DMS79 treated with DMSO at 0.1 percent for 48 hours (cell line): Measurements from ENCODE around the gene OARD1.

Experiments used
- DNase-seq: peaks from one replicate; lab custom pipeline; 2025; lab: John Stamatoyannopoulos, UW

The OARD1 gene

DNA sequence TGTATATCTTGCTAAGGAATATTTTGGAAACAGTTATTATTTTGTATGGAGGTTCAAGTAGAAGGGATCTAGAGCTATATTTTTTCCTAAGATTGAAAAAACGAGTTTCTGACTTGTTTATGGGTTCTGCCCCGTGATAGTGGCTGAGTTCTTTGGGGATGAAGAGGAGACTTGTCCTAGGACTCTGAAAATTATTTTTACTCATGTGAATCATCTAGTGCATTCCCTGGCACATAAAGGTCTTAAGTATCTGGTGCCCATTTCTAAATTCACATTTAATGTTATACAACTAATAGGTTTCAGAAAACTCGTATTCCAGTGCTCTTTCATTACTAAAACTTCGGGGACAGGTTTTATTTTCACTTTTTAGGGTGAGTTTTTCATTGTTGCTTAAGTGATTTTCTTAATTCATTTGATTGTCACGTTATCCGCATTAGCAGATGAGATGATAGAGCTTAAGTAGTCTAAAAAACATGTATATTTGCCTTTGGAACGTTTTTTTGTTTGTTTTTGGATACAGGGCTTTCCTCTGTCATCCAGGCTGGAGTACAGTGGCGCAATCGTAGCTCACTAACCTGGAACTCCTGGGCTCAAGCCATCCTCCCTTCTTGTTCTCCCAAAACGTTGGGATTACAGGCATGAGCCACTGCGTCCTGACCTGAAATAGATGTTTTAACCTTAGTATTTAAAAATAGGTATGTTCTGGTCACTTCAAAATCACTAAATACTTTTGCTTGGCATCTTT is 2.7 kb upstream of the OARD1 start:
- no peak for DNase-seq

DNA sequence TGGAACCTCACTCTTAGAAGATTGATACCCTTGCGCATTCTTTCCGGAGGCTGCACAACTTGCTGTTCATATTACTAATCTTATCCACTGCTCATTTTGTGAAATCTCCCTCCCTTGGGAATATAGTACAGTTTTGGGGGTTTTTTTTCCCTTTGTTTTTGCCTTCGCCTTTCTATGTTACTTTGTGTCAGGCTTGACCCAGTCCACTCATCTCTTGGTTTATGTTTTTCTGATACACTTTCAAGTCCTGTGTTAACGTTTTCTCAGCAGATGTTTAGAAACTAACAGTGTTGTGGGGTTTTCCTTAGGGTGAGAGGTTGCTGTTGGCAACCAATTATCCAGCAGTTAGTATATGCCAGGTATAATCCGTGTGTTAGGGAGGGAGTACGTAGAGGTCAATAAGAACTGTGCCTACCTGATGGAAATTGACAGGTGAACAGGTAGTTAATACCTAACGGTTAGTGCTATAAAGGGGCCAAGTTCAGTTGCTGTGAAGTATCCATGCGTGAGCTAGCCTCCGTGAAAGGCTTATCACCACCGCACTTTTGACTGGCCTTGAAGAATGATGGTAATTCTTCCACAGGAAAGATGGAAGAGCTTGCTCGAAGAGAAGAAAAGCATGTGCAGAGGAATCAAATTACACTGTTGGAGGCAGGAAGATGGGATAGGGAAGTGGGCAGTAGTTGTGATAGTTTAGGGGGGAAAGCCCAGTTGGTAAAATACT is 2.0 kb upstream of the OARD1 start:
- DNase-seq = peak; percentile 50

DNA sequence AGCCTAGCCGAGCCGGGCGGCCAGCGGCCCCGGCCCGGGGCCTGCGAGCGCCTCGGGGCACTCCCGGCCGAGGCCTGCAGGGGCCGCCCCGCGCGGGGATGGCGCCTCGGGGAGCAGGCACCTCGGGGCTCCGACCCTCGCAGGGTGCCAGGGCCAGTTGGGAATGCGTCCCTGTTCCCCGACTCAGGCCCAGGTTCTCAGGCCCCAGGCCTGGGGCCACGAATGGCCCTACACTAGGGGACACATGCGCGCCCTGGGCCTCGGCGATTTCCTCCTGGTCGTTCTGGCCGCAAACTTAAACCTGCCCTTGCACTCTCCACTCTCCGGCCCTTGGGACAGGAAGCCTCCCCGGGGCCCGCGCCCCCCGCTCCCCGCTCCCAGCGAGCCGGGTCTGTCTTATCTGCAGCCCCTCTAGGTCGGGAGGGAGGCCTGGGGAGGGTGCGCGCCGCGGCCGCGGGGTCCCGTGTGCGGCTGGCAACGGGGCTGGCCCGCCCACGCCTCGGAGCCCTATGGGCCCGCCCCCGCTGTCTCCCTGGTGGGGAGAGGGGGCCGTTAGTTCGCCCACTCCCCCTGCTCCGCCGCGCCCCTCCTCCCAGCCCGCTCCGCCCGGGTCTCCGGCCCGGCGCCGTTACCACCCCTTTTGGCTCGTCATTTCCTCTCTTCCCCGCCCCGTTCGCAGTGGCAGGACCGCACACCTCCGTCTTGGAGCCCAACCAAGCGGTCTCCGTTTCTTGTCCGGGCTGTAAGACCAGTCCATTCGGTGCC is 1.2 kb upstream of the OARD1 start:
- peak; percentile 85 for DNase-seq

- peak; percentile 100 for DNase-seq
Observed at GRCh38 chr6:41072836-41073202, 663 bp upstream of the OARD1 start, which contains the start of gene NFYA. NFYA (plus strand) TSS chr6:41072974; CDS start chr6:41079090, 6,116 bp downstream.

GRCh38 chr6:41071501-41071922 is 644 bp downstream of the OARD1 start:
- DNase-seq = peak; percentile 80

GRCh38 chr6:41066867-41067304 is 5.3 kb downstream of the OARD1 start:
- DNase-seq = peak; percentile 77

DNA sequence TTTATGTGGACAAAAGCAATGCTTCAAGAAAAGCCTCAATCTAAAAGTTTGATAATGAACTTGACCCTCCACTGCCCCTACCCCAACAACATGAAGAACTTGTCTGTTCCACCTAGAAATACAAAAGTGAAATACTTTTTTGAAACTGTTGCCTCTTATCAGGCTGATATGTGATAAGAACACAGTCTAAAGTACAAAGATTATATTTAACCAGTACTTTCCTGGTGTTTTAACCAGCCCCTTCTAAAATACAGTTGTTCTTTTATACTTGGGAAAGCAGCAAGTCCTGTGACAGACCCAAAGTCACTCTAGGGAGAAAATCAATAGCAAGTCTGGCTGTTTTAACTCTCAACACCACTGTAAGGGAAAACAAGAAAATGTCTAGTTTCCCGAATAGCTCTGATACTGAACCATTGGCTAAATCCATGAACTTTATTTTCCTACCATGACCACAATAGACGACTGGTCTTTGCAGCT is 6.6 kb downstream of the OARD1 start:
- DNase-seq = no peak

GRCh38 chr6:41064841-41065240 is 7.3 kb downstream of the OARD1 start:
- DNase-seq = no peak

DNA sequence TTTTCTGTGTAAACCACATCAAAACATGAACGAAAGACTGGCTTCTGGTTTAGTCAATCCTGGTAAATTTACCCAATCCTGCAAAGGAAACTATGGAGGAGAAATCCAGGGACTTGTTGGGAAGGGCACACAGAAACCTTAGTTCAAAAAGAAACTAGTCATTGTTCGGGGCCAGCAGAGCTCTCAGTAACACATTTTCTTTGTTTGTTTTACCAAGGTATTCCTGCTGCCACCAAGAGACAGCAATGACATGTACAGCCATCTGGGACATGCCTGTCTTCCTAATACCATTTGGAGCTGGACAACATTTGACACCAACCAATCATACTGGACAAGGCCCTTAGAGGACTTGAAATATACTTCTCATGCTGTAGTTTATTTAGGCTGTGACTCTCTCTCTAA is 8.3 kb downstream of the OARD1 start:
- DNase-seq = no peak

DNA sequence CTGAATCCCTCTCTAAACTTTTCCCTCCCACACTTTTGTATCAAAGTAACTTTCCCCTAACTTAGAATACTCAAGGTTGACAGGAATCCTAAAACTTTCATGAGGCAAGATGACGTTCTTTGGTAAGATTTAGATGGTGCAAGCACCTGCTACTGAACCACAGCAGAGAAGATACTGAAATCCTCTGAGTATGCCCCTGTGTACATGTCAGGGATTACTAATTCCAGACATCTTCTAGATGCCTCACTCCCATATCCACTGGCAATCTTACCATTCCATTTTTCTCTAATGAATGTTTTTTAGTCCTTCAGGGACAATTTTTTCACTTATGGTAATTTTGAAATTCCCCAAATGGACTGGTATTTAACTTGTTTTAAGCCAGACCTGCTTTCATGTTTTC is 10.1 kb downstream of the OARD1 start:
- no peak for DNase-seq

DNA sequence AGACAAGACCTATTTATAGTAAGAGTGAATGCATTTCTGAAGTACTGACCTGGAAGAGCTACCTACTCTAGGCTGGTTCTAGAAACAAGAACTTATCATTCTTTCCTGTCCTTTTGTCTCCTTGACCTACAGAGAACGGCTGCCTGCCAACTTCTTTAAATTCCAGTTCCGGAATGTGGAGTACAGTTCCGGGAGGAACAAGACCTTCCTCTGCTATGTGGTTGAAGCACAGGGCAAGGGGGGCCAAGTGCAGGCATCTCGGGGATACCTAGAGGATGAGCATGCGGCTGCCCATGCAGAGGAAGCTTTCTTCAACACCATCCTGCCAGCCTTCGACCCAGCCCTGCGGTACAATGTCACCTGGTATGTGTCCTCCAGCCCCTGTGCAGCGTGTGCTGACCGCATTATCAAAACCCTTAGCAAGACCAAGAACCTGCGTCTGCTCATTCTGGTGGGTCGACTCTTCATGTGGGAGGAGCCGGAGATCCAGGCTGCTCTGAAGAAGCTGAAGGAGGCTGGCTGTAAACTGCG is 10.9 kb downstream of the OARD1 start:
- DNase-seq = peak; percentile 51

- DNase-seq = no peak
Observed at GRCh38 chr6:41059556-41059955, 12.6 kb downstream of the OARD1 start.

DNA sequence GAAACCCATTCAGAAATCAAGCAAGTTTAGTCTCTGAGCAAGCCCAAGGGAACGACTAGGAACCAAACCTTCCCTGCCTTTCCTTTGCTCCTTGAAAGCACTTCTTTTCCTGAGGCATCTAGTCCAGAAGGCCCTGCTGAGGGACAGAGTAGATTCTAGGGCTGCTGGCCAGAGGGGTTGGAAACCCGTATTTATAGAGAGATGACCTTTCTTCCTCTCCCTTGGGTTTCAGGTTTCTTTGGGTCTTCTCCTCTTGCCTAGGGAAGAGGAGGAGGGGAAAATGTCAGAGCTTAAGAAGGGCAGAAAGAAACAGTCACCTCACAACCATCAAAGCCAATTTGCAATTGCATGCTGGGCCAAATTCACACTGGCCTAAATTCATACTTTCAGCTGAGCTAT is 13.4 kb downstream of the OARD1 start:
- DNase-seq = no peak

DNA sequence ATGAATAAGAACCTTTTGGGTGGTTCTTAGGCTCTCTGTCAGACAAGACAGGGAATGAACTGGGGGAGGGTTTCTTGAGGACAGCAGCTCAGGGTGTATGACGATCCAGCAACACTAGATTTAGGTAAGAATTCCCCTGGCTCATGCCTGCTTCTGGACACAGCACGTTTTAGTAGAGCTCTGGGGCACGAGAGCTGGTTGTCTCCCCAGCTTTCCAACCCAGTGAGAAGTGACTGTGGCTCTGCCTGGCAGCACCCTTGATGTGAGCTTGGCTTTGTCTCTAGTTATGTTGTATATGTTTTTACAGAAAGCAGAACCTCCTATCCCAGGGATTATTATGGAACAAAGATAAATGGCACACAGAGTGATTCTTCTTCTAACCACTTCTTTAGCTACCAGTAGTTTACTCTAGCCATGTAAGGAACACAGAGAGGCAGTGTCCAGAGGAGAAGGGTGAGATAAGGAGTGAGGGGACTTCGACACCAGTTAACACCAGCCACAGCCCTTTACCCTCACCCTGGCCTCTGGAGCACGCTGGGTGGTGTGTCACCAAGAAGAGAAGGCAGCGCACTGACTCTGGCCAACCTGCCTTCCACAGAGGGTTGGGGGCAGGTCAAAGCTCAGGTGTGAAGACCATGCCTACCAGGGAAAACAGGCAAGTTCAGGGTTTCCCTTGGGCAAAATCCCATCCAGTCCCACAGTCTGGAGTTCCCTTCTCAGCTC is 15.2 kb downstream of the OARD1 start:
- DNase-seq = no peak

- DNase-seq = no peak
Observed at GRCh38 chr6:41055149-41055548, 17.0 kb downstream of the OARD1 start.

DNA sequence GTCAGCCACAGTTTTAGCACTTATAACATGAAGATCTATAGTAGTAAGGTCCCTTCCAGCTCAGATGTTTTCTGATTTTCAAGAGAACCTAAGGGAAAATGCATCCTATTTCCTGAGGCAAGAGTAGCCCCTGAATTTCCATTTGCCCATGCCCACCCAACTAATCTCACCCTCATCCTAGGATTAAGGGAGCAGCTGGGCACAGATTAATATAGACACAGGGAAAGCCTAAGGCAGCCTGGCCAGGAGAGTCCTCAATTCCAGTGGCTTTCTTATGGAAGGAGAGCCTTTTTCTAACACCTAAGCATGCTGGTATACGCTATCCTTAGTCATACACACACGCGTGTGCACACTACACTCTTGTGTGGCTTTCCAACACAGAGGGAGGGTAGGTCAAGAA is 17.6 kb downstream of the OARD1 start:
- no peak for DNase-seq

GRCh38 chr6:41053041-41053440 is 19.1 kb downstream of the OARD1 start, which contains the start of gene APOBEC2:
APOBEC2 (plus strand) TSS chr6:41053202; CDS start chr6:41053348, 146 bp downstream.
- DNase-seq = no peak

DNA sequence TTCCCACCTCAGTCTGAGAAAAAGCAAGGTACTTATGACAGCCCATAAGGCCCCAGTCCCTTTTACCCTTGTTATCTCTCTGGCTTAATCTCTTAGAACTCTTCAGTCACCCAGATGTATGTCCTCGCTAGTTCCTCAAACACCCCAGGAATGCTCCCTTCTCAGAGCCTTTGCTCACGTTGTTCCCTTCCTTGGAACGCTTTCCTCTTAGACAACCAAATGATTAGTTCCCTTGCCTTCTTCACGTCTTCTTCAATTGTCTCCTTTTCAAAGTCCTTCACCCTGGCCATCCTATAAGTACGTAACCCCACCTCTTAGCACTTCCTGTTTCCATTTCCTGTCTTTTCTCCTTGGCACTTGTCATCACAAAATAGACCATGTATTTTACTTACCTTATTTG is 20.3 kb downstream of the OARD1 start:
- DNase-seq = no peak

DNA sequence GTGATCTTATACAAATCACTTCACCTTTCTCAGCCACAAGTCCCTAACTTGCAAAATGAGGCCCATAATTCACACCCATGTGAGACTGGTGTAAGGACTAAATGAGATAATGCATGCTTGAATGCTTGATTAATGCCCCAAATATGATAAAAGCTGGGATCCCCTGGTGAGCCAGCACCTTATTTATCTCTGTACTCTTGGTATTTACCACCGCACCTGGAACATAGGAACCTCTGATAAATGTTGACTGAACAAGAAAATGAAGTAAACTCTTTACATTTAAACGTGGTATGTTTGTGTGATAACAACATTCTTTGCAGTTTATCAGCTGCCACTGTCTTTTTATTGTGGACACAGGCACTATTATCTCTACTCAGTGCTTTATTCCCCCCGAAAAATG is 21.6 kb downstream of the OARD1 start:
- DNase-seq = no peak

DNA sequence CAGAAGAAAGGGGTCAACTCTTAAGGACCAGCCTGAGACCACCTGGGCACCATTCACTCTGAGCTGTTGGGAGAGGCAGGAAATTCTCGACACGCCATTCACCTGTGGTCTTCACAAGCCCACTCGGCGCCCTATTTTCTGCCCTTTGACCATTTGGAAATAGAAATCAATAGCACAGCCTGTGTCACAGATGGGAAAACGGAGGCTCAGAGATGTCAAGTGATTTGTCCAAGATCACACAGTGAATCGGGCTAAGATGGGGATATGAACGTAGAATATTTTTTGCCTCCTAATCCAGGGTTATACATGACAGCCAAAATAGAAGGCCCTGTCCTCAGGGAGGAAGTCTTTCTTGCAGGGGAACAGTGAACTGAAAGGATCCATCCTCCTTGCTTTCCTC is 22.2 kb downstream of the OARD1 start:
- no peak for DNase-seq

- no peak for DNase-seq
Observed at GRCh38 chr6:41049521-41049920, 22.6 kb downstream of the OARD1 start.
